SJCRH30 (cell line): Measurements from ENCODE around the gene SFXN2. TPM values are rescaled to one million over a fixed set of nuclear protein-coding genes. Genes with fewer than 3 reads are reported as not detected.
A peak's percentile ranks its signal among the peaks of the same experiment; 100 is the strongest.
"Not testable (repeated sequence)": the region's sequence is repeated elsewhere in the genome, so short reads cannot be mapped to it uniquely, and the experiment has no call there.

ENCODE experiments used
- DNase-seq, 2 experiments: peaks; one replicate each; pipeline ENCODE4 v3.0.0-alpha.2; 2015 to 2020
- H3K27ac ChIP-seq: fragments of 250-450 bp; sonication (Bioruptor Pico); 2 replicates; pipeline ENCODE4 v1.5.1; 2020; ENCODE audit warnings: mild to moderate bottlenecking, moderate library complexity
- H3K27me3 ChIP-seq: fragments of 250-450 bp; sonication (Bioruptor Pico); 2 replicates; pipeline ENCODE4 v1.5.1; 2020; ENCODE audit warnings: mild to moderate bottlenecking, moderate library complexity
- H3K36me3 ChIP-seq: fragments of 250-450 bp; sonication (Bioruptor Pico); 2 replicates; pipeline ENCODE4 v1.5.1; 2020; ENCODE audit warnings: mild to moderate bottlenecking, moderate library complexity
- H3K4me1 ChIP-seq: fragments of 250-450 bp; sonication (Bioruptor Pico); 2 replicates; pipeline ENCODE4 v1.5.1; 2020; ENCODE audit warnings: mild to moderate bottlenecking, moderate library complexity
- H3K4me3 ChIP-seq: fragments of 250-450 bp; sonication (Bioruptor Pico); 2 replicates; pipeline ENCODE4 v1.5.1; 2020; ENCODE audit warnings: mild to moderate bottlenecking, moderate library complexity
- H3K9me3 ChIP-seq: fragments of 250-450 bp; sonication (Bioruptor Pico); replicated peaks from 2 replicates; pipeline ENCODE4 v1.5.1; 2020; ENCODE audit warnings: mild to moderate bottlenecking, moderate library complexity
- total RNA-seq: library from RNA; depleted of rRNA; stranded (reverse); fragments of >200 nt; shearing (Covaris generic); gene quantifications from 2 replicates; pipeline ENCODE4 v1.2.3, GENCODE V29; 2014; rRNA removed

Gene SFXN2
- total RNA-seq, result 14.4 and 16.2 TPM in 2 replicates

- no peaks in the 10 kb centered on the region for H3K27me3 ChIP-seq
- H3K9me3 ChIP-seq, result no peaks in the 10 kb centered on the region
- peak within 1 kb of the TSS; percentile 61 for H3K27ac ChIP-seq
- H3K4me1 ChIP-seq, result peaks cover 25% of the 10 kb centered on the region
- H3K36me3 ChIP-seq, result peaks cover 3% of the 10 kb centered on the region
- peak within 1 kb of the TSS; percentile 78 for H3K4me3 ChIP-seq
- no peak for DNase-seq
Observed at GRCh38 chr10:102714621-102715455, at the start of gene SFXN2. Gene SFXN2, plus strand, starts transcription at chr10:102714636. Its CDS starts 12,001 bp downstream, at chr10:102726637.

DNA sequence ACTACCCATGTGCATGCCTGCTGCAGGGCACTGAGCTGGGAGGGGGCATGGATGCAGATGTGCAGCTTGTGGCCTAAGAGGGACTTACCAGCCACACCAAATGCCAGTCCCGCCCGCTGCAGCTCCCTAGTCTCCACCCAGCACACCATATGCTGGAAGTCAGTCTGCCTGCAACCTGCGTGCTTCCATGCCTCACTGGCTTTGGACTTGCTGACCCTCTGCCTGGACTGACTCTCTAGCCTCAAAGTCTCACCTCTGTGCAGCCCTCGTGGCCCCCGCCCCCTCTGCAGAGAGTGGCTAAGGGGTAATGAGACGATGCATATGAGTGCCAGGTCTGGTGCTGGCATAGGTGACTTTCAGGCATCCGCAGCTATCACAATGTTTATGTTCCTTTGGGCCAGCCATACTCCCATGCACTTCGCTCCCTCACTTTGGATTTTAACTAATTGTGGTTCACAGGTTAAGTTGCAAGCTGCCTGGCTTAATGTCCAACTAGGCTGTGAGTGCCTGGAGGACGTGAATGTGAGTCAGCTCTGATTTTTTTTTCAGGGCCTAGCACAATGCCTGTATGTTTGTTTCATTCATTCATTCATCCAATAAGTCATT lies 48.4 kb upstream of the SFXN2 start:
- Histone ChIP-seq H3K27ac (no peak overlapping the region), H3K36me3 (no peaks in the 10 kb centered on the region), H3K4me3 (no peak overlapping the region), H3K9me3 (no peaks in the 10 kb centered on the region), H3K27me3 (no peaks in the 10 kb centered on the region), H3K4me1 (peaks cover 52% of the 10 kb centered on the region)
- no peak for DNase-seq

- peaks cover 43% of the 10 kb centered on the region for H3K4me1 ChIP-seq
- not testable (repeated sequence) for H3K9me3 ChIP-seq, H3K4me3 ChIP-seq, H3K36me3 ChIP-seq, H3K27ac ChIP-seq, DNase-seq, H3K27me3 ChIP-seq
Observed at GRCh38 chr10:102667411-102667810, 47.0 kb upstream of the SFXN2 start.

DNA sequence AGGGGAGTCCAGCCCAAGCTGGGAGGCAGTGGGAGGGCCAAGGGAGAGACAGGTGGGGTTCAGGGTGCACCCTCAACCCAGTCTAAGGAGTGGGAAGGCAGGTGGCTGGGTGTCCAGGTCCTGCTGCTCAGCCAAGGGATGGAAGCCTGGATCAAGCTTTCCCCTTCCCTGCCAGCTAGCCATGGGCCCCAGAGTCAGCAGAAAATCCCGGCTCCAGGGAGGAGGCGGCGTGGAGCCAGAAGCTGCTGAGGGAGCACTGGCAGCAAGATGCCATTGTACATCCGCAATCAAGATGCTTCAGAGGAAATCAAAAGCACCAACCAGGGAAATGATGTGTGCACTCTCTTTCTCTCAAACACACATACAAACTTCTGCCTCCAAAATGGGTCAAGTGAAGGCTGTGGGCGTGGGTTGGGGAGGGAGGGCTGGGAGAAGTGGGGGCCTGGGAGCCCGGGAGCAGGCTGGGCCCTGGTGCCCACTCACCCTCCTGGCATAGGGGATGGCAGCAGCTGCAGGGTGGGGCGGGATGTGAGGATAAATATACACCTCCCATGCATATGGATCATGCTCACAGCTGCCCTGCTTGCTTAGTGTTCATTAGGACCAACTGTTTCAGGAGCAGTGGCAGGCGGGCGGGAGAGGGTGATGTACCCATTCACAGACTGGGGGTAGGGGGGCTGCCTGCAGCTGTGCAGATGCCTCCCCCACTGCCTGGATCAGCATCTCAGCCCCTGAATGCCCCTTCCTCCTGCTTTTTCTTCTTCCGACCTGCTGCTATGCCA lies 45.9 kb upstream of the SFXN2 start:
- H3K4me3 ChIP-seq, result no peak overlapping the region

DNA sequence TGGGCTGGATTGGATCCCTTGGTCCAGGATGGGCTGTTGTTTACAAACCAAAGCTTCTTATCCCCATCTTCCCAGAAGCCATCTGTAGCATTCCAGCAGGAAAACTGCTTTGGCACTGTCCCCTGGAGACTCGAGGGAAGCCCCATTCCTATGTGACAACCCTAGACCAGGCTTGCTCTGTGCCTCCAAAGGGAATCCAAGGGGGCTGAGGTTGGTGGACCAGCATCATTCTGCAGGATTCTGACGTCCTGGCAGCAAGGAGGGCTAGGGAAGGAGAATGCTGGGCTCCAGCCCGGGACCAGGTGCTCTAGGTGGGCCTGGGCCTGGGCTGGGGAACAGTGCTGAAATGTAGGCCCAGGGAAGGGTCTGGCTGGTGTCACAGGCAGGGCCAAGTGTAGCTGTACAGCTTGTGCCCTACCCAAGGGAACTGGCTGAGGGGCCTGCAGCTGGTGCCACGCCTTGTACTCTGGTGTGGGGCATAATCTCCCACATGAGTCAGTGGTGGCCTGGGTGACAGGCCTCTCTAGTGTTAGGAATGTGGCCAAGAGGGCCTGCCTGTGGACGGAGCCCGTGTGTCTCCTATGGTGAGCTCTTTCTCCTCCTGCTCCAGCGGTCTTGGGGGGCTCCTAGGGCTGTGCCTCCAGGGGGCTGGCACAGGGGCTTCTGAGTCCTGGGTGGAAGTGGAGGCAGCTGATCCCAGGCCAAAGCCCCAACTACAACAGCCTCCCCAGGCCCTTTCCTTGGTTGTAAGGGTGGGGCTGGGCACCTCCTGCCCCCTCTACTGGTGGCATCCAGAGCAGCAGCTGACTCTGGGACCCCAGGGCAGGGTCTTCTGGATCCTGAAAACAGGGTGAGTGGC lies 45.0 kb upstream of the SFXN2 start:
- H3K4me3 ChIP-seq, result no peak overlapping the region
- no peaks in the 10 kb centered on the region for H3K27me3 ChIP-seq
- peak; percentile 65 to 69 for DNase-seq

More for the DNA sequence above, 45.9 kb upstream of the SFXN2 start:
- H3K9me3 ChIP-seq, result no peaks in the 10 kb centered on the region
- H3K4me1 ChIP-seq, result peaks cover 44% of the 10 kb centered on the region
- DNase-seq, result no peak
- peak overlapping the region; percentile 6; the same call in 1 of the 2 replicates for H3K27ac ChIP-seq
- H3K36me3 ChIP-seq, result no peaks in the 10 kb centered on the region
- H3K27me3 ChIP-seq, result no peaks in the 10 kb centered on the region

DNA sequence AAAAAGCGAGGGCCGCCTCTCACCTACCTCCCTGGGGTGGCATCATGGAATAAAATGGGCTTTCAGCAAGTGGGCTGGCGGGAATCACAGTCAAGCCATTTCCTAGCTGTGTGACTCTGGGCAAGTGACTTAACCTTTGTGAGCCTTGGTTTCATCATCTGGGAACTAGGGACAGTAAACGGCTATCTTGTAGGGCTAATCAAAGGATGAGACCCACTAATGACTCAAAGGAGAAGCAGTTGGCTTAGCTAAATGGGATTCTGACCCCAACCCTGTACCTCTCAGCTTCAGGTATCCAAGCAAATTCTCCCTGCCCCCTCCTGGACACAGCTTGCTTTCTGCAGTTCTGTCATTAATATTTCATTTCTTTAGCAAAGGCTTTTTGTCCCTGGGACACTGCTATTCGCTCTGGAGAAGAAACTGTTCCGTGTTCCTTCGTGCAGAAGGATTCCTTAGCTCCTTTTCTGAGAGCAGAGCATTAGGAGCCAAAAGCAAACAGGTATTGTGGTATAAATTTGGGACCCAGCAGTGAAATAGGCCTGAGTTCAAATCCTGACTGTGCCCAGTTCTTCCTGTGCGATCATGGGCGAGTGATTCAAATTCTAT lies 44.3 kb upstream of the SFXN2 start:
- H3K4me3 ChIP-seq, result no peak overlapping the region

More for the DNA sequence above, 45.0 kb upstream of the SFXN2 start:
- peaks cover 42% of the 10 kb centered on the region for H3K4me1 ChIP-seq
- H3K9me3 ChIP-seq, result no peaks in the 10 kb centered on the region
- H3K36me3 ChIP-seq, result no peaks in the 10 kb centered on the region
- peak overlapping the region; percentile 6 for H3K27ac ChIP-seq

DNA sequence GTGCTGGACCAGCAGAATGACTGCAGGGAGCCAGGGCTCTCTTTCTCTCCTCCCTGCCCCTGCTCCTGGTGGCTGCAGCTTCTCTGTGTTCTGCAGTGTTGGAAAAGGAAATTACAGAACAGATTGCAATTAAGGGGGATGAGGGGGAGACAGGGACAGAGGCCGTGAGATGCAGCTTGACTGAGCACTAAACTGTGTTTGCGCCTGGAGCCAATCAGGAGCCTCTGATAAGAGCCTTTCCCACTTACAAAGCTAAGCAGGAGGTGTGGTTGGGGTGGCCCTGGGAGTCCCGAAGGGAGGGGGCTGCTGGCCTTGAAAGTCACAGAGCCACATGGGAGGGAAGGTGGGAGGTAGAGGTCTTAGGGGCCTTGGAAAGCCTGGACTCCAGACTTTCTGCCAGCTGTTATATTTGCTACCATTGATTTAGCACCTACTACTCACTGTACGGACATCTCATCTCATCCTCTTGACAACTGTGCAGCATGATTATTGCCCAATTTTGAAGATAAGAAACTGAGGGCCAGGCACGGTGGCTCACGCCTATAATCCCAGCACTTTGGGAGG lies 43.5 kb upstream of the SFXN2 start:
- Histone ChIP-seq H3K4me1 (peaks cover 55% of the 10 kb centered on the region), H3K27ac (no peak overlapping the region)
- no peak for DNase-seq

More for the DNA sequence above, 44.3 kb upstream of the SFXN2 start:
- H3K27ac ChIP-seq, result no peak overlapping the region; the same call in 1 of the 2 replicates
- no peaks in the 10 kb centered on the region for H3K9me3 ChIP-seq
- no peaks in the 10 kb centered on the region for H3K27me3 ChIP-seq
- no peak for DNase-seq
- H3K4me1 ChIP-seq, result peaks cover 48% of the 10 kb centered on the region
- no peaks in the 10 kb centered on the region for H3K36me3 ChIP-seq

GRCh38 chr10:102673236-102673818 lies 41.1 kb upstream of the SFXN2 start:
- peak overlapping the region; percentile 46 for H3K4me3 ChIP-seq
- no peak for DNase-seq
- H3K27ac ChIP-seq, result peak overlapping the region; percentile 46
- no peaks in the 10 kb centered on the region for H3K9me3 ChIP-seq
- peaks cover 65% of the 10 kb centered on the region for H3K4me1 ChIP-seq
- H3K36me3 ChIP-seq, result no peaks in the 10 kb centered on the region
- H3K27me3 ChIP-seq, result no peaks in the 10 kb centered on the region

More for the DNA sequence above, 43.5 kb upstream of the SFXN2 start:
- Histone ChIP-seq H3K9me3 (no peaks in the 10 kb centered on the region), H3K27me3 (no peaks in the 10 kb centered on the region), H3K36me3 (no peaks in the 10 kb centered on the region), H3K4me3 (no peak overlapping the region)

DNA sequence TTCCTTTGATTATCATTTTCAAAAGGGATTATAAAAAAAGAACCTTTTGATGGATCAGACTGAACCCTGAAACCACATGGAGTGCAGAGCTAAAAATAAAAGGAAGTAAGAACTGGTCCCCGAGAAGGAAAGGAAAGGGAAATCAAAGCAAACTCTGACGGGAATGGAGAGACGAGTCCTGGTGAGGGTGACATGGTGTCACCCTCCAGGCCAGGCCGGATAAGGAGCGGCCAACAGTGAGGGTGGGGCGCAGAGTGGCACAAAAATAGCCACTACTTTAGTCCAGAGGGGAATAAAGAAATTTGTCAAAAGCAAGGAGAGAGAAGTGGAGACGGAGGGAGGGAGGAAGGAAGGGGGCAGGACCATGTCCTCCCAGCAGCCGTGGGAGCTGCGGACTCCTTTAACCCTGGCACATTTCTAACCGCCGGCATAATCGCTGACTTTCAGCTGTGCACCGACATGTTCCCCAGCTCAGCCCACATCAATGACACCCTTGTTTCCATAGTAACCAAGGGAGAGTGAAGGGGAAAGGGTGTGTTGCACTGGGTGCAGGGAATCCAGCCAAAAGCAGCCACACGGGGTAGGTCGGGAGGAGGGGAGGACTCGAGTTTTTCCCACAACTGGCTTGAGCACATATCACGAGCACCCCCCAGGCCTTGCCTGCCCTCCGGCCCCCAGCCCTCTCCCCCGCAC lies 40.5 kb upstream of the SFXN2 start:
- peak overlapping the region; percentile 46 for H3K27ac ChIP-seq
- H3K4me3 ChIP-seq, result peak overlapping the region; percentile 46
- no peaks in the 10 kb centered on the region for H3K9me3 ChIP-seq
- DNase-seq, result peak; percentile 91 to 95
- H3K27me3 ChIP-seq, result no peaks in the 10 kb centered on the region
- no peaks in the 10 kb centered on the region for H3K36me3 ChIP-seq
- H3K4me1 ChIP-seq, result peaks cover 65% of the 10 kb centered on the region

DNA sequence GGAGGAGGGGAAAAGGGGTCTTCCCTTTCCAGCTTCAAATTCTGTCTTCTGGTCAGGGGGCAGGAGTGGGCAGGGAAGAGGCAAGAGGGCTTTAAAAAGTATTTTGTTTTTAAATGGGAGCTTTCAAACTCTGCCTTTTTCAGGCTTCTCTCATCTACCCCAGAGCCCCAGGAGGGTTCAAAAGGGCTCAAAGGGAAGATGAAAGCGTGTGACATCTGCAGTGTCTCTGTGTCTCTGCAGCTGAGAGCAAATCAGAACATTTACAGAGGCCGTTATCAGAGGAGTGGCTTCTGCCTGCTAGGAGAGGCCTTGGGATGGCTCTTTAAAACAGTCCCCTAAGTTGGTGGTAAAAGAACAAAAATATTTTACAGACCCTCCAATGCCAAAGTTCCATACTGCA lies 39.9 kb upstream of the SFXN2 start:
- peaks cover 65% of the 10 kb centered on the region for H3K4me1 ChIP-seq
- peak in 1 of 2 experiments; percentile 54 for DNase-seq
- H3K4me3 ChIP-seq, result peak overlapping the region; percentile 46
- peak overlapping the region; percentile 46; the same call in 1 of the 2 replicates for H3K27ac ChIP-seq
- H3K9me3 ChIP-seq, result no peaks in the 10 kb centered on the region
- H3K36me3 ChIP-seq, result no peaks in the 10 kb centered on the region
- H3K27me3 ChIP-seq, result no peaks in the 10 kb centered on the region

DNA sequence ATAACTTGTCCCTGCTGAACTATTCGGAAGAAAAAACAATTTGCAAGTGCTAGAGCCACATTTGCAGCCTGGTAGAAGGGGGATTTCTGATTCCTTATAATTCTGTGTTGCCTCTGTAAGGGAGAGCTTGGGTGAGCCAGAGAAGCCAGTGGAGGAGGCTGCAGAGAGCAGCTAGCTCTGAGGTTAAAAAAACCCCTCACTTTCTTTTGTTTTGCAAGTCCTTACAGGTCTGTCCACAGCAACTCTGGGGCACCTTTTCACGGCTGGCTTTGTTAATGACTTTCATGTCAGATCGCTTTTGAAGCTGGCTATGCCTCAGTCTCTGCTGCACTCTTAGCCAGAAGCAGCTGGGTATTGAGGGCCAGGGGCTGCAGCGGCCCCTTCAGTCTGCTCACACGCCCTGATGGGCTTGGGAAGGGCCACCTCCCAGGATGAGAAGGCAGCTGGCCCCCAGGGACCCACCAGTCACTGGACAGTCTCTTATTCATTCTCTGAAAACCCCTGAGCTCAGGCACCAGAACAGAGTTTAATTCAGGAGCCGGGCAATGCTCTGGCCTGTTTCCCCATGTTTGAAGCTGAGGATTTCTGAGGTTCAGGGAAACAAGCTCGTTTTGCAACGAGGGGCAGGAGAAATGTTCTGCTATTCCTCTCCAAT lies 39.3 kb upstream of the SFXN2 start:
- Histone ChIP-seq H3K36me3 (no peaks in the 10 kb centered on the region), H3K4me1 (peaks cover 61% of the 10 kb centered on the region), H3K4me3 (no peak overlapping the region; the same call in 1 of the 2 replicates), H3K9me3 (no peaks in the 10 kb centered on the region), H3K27me3 (no peaks in the 10 kb centered on the region), H3K27ac (peak overlapping the region; percentile 33; the same call in 1 of the 2 replicates)
- DNase-seq, result peak in 1 of 2 experiments; percentile 51
